GM18951 (cell line): ENCODE measurements around the gene MFNG.

Experiments used
- POLR2A ChIP-seq: IDR thresholded peaks from 4 replicates; pipeline ENCODE4 v1.6.1; 2011; ENCODE audit warnings: mild to moderate bottlenecking; ENCODE audit not compliant: insufficient read length, insufficient read depth; ENCODE audit errors: extremely low read depth
- in situ Hi-C: fragments of 300-500 bp; cut with MboI; formaldehyde crosslinking; loops from one replicate; pipeline ENCODE4 v1.12.0; 2022; ENCODE audit warnings: low sequenced_read_pairs, mixed read lengths, inconsistent platforms; ENCODE audit not compliant: unreplicated experiment

MFNG gene

DNA sequence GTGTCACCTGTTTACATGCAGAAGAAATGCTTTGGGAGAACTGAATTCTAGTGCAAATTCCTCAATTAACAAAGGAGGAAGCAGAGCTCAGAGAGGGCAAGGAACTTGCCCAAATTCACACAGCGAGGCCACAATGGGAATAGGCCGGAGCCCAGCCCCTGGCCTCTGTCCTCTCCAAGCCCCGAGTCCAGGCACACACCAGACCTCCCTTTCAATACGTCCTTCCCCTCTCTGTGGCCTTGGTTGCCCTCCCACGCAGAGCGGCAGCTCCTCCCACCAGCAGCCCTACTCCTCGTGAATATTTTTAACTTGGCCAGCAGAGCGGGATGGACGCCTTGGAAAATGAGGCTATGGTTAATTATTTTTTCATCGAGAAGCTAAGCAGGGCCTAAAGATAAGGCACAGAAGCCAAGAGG lies 34.6 kb upstream of the MFNG start:
- no peak for TF ChIP-seq POLR2A
- in situ Hi-C loops, result no loop called here

- in situ Hi-C loops, result no loop called here
Measured at GRCh38 chr22:37519268-37520195, 33.3 kb upstream of the MFNG start, which contains the start of gene CARD10. CARD10 (minus strand) TSS chr22:37519415; CDS start chr22:37519200, 215 bp downstream.

DNA sequence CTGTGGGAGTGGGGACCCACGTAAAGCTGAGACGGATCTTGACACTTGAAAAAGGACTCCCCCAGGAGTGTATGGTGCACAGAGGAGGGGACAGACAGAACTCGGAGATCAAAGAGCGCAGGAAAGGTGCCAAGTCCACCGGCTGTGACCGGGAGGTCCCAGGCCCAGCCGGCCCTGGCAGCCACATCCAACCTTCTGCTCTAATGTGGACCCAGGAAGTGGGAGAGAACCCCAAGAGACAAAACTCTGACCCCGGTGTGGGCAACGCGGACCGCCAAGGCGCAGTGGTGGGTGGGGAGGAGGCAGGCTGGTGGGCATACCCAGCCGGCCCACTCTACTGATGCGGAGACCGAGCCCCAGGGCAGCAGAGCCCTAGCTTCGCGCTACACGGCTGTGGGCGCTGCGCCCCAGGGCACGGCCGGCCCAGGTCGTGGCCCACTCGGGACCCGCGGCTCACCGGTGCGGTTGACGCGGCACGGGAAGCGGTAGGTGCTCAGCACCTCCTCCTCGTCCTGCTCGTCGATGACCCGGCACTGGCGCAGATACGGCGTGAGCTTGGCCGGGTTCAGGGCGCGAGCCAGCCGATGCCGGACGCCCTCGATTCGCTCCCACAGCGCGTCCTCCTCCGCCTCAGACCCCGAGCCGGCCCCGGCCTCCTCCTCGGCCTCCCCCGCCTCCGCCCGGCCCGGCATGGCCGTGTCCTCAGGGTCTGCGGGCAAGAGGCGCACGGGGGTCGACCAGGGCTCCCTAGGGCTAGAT lies 32.5 kb upstream of the MFNG start:
- no peak for TF ChIP-seq POLR2A
- in situ Hi-C loops, result no loop called here

More at GRCh38 chr22:37519268-37520195, 33.3 kb upstream of the MFNG start, which contains the start of gene CARD10:
- no peak for TF ChIP-seq POLR2A

DNA sequence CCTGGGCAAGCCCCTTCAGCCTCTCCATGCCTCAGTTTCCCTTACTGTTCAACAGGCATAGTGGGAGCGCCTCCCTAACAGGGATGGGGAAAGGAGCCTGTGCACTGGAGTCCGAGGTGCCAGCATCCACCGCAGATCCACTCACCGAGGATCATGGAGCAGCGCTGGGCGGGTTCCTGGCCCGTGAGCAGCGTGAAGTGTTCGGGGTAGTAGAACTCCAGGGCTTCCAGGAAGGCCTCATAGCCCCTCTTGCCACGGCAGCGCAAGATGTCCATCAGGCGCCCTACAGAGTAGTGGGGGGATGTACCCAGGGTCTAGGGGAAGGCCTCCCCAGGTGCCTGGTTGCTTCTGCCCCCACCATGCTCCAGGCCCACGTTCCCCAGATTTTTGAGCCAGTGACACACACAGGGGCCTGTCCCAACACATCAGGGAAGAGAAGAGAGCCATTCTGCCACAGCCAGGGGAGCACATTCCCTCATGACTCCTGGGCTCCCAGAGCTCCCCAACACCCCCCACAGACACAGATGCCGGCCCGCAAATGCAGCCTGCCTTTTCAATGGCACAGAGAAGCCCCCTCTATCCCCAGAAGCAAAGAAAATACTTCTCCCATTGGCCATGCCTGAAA lies 31.8 kb upstream of the MFNG start:
- no peak for TF ChIP-seq POLR2A
- in situ Hi-C loops, result no loop called here

DNA sequence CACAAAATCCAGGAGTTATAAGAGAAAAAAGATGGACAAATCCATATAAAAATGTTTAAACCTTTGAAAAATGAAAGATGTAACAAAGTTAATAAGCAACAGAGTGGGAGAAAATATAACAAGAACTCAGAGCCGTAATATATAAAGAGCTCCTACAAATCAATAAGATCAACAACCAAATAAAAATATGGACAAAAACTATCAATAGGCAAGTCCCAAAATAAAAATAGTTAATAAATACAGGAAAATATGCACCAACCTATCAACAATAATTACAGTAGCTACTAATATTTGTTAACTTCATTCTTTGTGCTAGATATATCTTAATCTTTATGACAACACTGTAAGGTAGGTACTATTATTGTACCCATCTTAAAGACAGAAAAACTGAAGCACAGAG lies 30.3 kb upstream of the MFNG start:
- in situ Hi-C loops, result no loop called here
- no peak for TF ChIP-seq POLR2A

DNA sequence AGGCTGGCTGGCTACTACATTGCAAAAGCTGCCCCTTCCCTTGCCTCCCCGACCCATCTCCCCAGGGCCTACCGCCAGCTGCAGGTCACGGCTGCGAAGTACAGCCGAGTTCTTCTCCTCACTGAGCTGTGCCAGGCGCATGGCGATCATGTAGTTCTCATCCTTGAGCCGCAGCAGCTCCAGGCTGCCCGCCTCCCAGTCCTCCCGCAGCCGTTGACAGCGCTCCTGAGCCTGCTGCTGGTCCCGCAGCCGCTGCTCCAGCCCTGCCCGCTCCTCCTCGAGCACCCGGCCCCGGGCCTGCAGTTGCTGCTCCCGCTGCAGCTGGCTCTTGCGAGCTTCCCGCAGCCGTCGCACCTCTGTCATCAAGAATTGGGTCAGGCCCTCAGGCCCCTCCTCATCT lies 29.7 kb upstream of the MFNG start:
- TF ChIP-seq POLR2A, result no peak
- in situ Hi-C loops, result no loop called here

GRCh38 chr22:37514526-37515051 lies 28.4 kb upstream of the MFNG start:
- no peak for TF ChIP-seq POLR2A
- in situ Hi-C loops, result no loop called here

DNA sequence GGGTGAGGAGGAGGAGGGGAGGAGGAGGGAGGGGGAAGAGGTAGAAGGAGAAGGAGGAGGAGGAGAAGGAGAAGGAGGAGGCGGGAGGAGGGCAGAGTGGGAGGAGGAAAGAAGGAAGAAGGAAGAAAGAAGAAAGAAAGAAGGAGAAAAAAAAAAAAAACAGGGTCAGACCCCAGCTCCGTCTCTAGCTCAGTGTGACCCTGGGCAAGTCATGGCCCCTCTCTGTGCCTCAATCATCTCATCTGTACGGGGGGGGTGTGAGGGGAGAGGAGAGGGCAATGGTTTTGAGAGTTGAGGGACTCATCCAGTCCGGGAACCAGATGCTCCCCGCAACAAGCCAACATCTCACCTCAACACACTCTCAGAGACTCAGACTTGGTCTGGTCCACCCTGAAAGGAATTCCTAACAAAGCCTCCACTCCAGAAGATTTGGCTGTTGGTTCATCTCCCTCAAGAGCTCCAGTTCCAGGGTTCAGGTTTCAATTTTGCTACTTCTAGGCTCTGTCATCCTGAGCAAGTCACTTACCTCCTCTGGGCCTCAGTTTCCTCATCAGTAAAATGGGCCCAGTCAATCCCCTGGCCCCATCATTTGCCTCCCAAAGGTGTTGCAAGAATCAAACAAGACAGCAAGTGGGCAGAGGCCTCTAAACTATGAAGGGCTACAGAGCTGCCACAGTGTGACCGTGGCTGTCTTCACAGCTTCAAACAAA lies 25.4 kb upstream of the MFNG start:
- no peak for TF ChIP-seq POLR2A
- in situ Hi-C loops, result no loop called here

GRCh38 chr22:37510091-37510490 lies 23.9 kb upstream of the MFNG start:
- TF ChIP-seq POLR2A, result no peak
- in situ Hi-C loops, result no loop called here

DNA sequence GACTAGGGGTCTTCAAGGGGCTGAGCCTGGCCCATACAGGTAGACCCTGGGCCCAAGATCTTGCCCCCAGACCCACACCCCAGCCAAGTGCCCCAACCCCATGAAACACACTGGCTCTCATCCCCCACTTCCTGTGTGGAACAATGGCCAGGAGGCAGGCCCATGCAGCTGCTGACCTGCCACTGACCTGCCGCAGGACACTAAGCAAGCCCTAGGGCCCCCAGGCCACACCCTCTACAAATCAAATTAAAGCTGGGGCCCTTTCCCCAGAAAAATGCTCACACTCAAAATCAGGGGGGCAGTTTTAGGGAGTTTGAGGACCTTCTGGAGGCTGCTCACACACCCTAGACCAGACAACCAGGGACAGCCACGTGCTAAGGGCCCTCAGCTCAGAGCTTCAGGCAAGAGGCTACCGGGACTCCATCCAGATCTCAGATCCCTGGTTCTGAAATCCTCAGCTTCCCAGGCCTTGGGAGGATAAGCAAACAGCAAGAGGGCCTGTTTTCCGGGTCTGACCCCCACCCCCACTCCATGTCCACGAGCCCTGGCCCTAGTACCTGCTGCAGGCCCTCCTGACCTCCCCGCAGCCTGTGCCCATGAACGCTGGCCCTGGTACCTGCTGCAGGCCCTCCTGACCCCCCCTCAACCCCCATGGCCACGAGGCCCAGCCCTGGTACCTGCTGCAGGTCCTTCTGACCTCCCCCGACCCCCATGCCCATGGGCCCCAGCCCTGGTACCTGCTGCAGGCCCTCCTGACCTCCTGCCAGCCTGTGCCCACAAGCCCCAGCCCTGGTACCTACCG lies 23.1 kb upstream of the MFNG start:
- TF ChIP-seq POLR2A, result no peak
- in situ Hi-C loops, result no loop called here

DNA sequence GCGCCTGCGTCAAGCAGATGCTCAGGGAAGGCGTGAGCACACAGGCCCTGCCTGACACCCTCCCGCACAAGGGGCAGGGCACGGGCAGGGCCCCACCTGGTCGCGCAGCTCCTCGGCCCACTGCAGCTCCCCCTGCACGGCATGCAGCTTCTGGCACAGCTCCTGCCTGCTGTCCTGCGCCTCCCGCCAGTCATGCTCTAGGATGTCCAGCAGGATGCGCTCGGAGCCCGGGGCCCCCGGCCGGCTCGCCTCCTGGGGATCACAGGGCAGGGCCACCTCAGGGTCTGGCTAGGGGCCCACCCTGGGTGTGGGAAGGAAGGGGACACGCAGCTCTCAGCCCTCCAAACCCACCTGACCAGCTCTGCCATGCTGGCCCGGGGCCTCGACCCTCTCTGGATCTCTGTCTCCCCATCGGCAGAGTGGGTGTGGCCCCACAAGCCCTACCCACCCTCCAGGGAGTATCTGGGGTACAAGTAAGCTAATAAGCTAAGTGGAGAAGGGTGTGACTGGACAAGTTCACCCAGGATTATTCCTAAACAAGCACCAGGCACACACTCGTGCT lies 22.3 kb upstream of the MFNG start:
- in situ Hi-C loops, result no loop called here
- TF ChIP-seq POLR2A, result no peak
